HEK293 (cell line): ENCODE results near the gene ADPGK.

Source experiments
- ELK4 ChIP-seq: IDR thresholded peaks from 2 replicates; pipeline ENCODE4 v1.6.1; 2011; ENCODE audit warnings: mild to moderate bottlenecking, low read depth, low read length, borderline replicate concordance
- MYNN ChIP-seq: fragments of 450-650 bp; formaldehyde crosslinking; IDR thresholded peaks from 2 replicates; pipeline ENCODE4 v1.5.1; 2016; ENCODE audit warnings: missing biosample characterization, missing genetic modification characterization, borderline replicate concordance
- OVOL3 ChIP-seq: fragments of 450-650 bp; formaldehyde crosslinking; IDR thresholded peaks from 2 replicates; pipeline ENCODE4 v1.5.1; 2016; ENCODE audit warnings: missing biosample characterization, missing genetic modification characterization
- ZBTB49 ChIP-seq: fragments of 450-650 bp; formaldehyde crosslinking; IDR thresholded peaks from 2 replicates; pipeline ENCODE4 v1.5.1; 2016; ENCODE audit warnings: missing biosample characterization, missing genetic modification characterization, low read depth
- ZNF560 ChIP-seq: fragments of 450-650 bp; formaldehyde crosslinking; IDR thresholded peaks from 2 replicates; pipeline ENCODE4 v1.5.1; 2017; ENCODE audit warnings: missing biosample characterization, missing genetic modification characterization, borderline replicate concordance
- ZNF580 ChIP-seq: fragments of 450-650 bp; formaldehyde crosslinking; IDR thresholded peaks from 2 replicates; pipeline ENCODE4 v1.5.1; 2016; ENCODE audit warnings: missing biosample characterization, missing genetic modification characterization
- TF ChIP-seq, protein P1 (sequence below): fragments of 450-650 bp; formaldehyde crosslinking; IDR thresholded peaks from 2 replicates; pipeline ENCODE4 v1.5.1; 2016; ENCODE audit warnings: missing biosample characterization, missing genetic modification characterization

DNA sequence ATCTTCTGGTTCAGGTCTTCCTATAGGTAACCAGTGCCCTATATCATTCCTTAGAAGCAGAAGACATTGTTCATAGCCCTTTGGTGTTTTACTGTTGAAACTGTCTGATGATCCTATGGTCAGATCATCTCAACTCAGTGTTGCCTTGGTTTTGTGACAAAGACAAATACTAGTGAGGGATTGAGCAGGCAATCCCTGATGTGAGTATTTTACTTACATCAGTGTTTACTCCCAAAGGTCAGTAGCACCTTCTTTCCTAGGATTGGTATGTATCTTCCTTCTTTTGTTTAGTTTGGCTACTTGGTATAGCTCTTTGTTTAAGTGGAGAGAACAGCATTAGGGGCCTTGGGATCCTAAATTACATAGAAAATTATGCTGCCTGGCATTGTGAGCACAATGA, 56.4 kb downstream of the ADPGK start:
- TF ChIP-seq, protein P1, sequence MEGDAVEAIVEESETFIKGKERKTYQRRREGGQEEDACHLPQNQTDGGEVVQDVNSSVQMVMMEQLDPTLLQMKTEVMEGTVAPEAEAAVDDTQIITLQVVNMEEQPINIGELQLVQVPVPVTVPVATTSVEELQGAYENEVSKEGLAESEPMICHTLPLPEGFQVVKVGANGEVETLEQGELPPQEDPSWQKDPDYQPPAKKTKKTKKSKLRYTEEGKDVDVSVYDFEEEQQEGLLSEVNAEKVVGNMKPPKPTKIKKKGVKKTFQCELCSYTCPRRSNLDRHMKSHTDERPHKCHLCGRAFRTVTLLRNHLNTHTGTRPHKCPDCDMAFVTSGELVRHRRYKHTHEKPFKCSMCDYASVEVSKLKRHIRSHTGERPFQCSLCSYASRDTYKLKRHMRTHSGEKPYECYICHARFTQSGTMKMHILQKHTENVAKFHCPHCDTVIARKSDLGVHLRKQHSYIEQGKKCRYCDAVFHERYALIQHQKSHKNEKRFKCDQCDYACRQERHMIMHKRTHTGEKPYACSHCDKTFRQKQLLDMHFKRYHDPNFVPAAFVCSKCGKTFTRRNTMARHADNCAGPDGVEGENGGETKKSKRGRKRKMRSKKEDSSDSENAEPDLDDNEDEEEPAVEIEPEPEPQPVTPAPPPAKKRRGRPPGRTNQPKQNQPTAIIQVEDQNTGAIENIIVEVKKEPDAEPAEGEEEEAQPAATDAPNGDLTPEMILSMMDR (tag by site-specific recombination), result no peak
- no peak for TF ChIP-seq MYNN (tag by site-specific recombination)
- TF ChIP-seq OVOL3 (tag by site-specific recombination), result no peak
- TF ChIP-seq ZBTB49 (tag by site-specific recombination), result no peak
- TF ChIP-seq ZNF560 (tag by site-specific recombination), result no peak
- TF ChIP-seq ZNF580 (tag by site-specific recombination), result no peak
- no peak for TF ChIP-seq ELK4
